ENCODE data around the gene SYT3. TPM values are rescaled to one million over a fixed set of nuclear protein-coding genes. Genes with fewer than 3 reads are reported as not detected.

SYT3 gene
- total and polyA plus RNA-seq, 2 of the 13 experiments (the other 11 are each of a cell fraction or from before 2014, with no cell fraction given), result not detected

GRCh38 chr19:50659318-50660087 is 19.8 kb upstream of the SYT3 start:
- H3K4me1 ChIP-seq (ENCODE audit: insufficient read depth, low read length), result no peaks in the 10 kb centered on the region
- H3K79me2 ChIP-seq (ENCODE audit: insufficient read depth, low read length), result no peaks in the 10 kb centered on the region
- ChIA-PET CTCF (ENCODE audit: low intra/inter-chr PET ratio, low total read pairs) (no interaction called here), POLR2A (no interaction called here)
- 35% methylated on average over 34 of the region's 37 CpGs for WGBS (ENCODE audit: low lambda C conversion rate)
- BruUV-seq (replicated peaks), result no TSS peak
- TF ChIP-seq GZF1 (CRISPR knock-in tag; IDR thresholded peaks at IDR 0.05), result no peak
- no peak for TF ChIP-seq SMC3 (IDR thresholded peaks at IDR 0.05; ENCODE audit: low read length)
- TF ChIP-seq ZNF251 (CRISPR knock-in tag; IDR thresholded peaks at IDR 0.05), result no peak
- no peak for TF ChIP-seq PRDM15 (CRISPR knock-in tag; IDR thresholded peaks at IDR 0.05)
- no peak for TF ChIP-seq PHF20 (CRISPR knock-in tag; IDR thresholded peaks at IDR 0.05)
- no peak for TF ChIP-seq ZNF180 (CRISPR knock-in tag; IDR thresholded peaks at IDR 0.05; ENCODE audit: borderline replicate concordance, low read depth)
- TF ChIP-seq PRDM4 (CRISPR knock-in tag; IDR thresholded peaks at IDR 0.05; ENCODE audit: borderline replicate concordance), result no peak
- H2AFZ ChIP-seq (ENCODE audit: low read length), result no peak overlapping the region
- ATAC-seq (no peak), FAIRE-seq (no peak), DNase-seq (ENCODE audit: low spot score) (no peak)
- 0 out of 5 replicates have a peak, but pooled peaks cover 0 to 5% of the 10 kb centered on the region in 2 experiments for H3K27me3 ChIP-seq (ENCODE audit: control insufficient read depth in 1 of 2, insufficient read depth in 2 of 2, low read length in 2 of 2)
- no peak overlapping the region for H3K4me3 ChIP-seq (replicated peaks in 1 of 3; ENCODE audit: insufficient read depth in 1 of 3, low read depth in 2 of 3, low read length in 3 of 3)
- H3K36me3 ChIP-seq (replicated peaks in 1 of 2; ENCODE audit: control insufficient read depth in 1 of 2, insufficient read depth in 2 of 2, low read length in 2 of 2), result no peaks in the 10 kb centered on the region
- no peak overlapping the region for H3K9ac ChIP-seq (ENCODE audit: insufficient read depth, low read depth, low read length)
- H3K27ac ChIP-seq (ENCODE audit: extremely low read length, insufficient read depth, low read length), result no peak overlapping the region
- intact Hi-C loops (cut with micrococcal nuclease; ENCODE audit: unreplicated experiment), result no loop called here
- H3K4me2 ChIP-seq (ENCODE audit: low read depth, low read length), result no peak overlapping the region
- H4K20me1 ChIP-seq (ENCODE audit: insufficient read depth, low read length), result no peaks in the 10 kb centered on the region
- in situ Hi-C loops (cut with HindIII; ENCODE audit: extremely low pct_ligation_motif_present, low pct_unique_long_range_greater_than_20kb), result no loop called here
- peaks cover 3% of the 10 kb centered on the region; the same call in 1 of the 2 replicates for H3K9me3 ChIP-seq (ENCODE audit: low read length)

Measured in HepG2 (cell line).